Liver (tissue), 9 donors: ENCODE results near the gene LRRC7. TPM values are rescaled to one million over a fixed set of nuclear protein-coding genes. Genes with fewer than 3 reads are reported as not detected.

ENCODE experiments used
- DNase-seq: peaks from one replicate; pipeline ENCODE4 v3.0.0-alpha.2; 2017; ENCODE audit warnings: low spot score
- H3K27ac ChIP-seq, 2 donors: one replicate each; pipeline ENCODE4 v1.7.0; 2013; ENCODE audit warnings: inconsistent platforms in 2 of 2, low read length in 2 of 2, control low read depth in 1 of 2, low read depth in 1 of 2, mild to moderate bottlenecking in 1 of 2
- H3K27me3 ChIP-seq, 4 donors: one replicate each; pipeline versions ENCODE4 v1.6.1 to v1.7.0; 2013; ENCODE audit warnings: low read length in 3 of 4, inconsistent platforms in 1 of 4, mild to moderate bottlenecking in 1 of 4, moderate library complexity in 1 of 4; ENCODE audit not compliant: control insufficient read depth in 4 of 4, insufficient read depth in 4 of 4
- H3K36me3 ChIP-seq, 4 donors: one replicate each; pipeline versions ENCODE4 v1.6.1 to v1.7.0; 2013; ENCODE audit warnings: low read length in 3 of 4, mild to moderate bottlenecking in 3 of 4, low read depth in 1 of 4, moderate library complexity in 1 of 4; ENCODE audit not compliant: control insufficient read depth in 4 of 4, insufficient read depth in 3 of 4
- H3K4me1 ChIP-seq, 4 donors: one replicate each; pipeline versions ENCODE4 v1.6.1 to v1.7.0; 2013; ENCODE audit warnings: low read length in 3 of 4, mild to moderate bottlenecking in 3 of 4, moderate library complexity in 1 of 4; ENCODE audit not compliant: control insufficient read depth in 4 of 4, insufficient read depth in 4 of 4
- H3K4me3 ChIP-seq, 3 donors: one replicate each; pipeline versions ENCODE4 v1.6.1 to v1.7.0; 2013; ENCODE audit warnings: low read length in 3 of 3, control low read depth in 1 of 3, low read depth in 1 of 3, mild to moderate bottlenecking in 1 of 3
- H3K9ac ChIP-seq, 2 donors: one replicate each; pipeline ENCODE4 v1.7.0; 2013; ENCODE audit warnings: low read length in 2 of 2, mild to moderate bottlenecking in 2 of 2, moderate library complexity in 2 of 2, control low read depth in 1 of 2, low read depth in 1 of 2
- H3K9me3 ChIP-seq, 4 donors: one replicate each; pipeline versions ENCODE4 v1.6.1 to v1.7.0; 2013; ENCODE audit warnings: low read length in 3 of 4; ENCODE audit not compliant: control insufficient read depth in 4 of 4
- ATF3 ChIP-seq: IDR thresholded peaks from 2 replicates; pipeline ENCODE4 v1.6.1; 2016; ENCODE audit warnings: antibody characterized with exemption
- CTCF ChIP-seq: fragments of 150-350 bp; IDR thresholded peaks from 2 replicates; pipeline ENCODE4 v1.5.1; 2017; ENCODE audit warnings: improper control_type of control experiment, low read depth, low read length; ENCODE audit not compliant: missing input control
- EGR1 ChIP-seq, 2 donors: IDR thresholded peaks; 2 replicates each; pipeline ENCODE4 v1.6.1; 2016 to 2018; ENCODE audit warnings: antibody characterized with exemption in 2 of 2, low read depth in 2 of 2
- FOXA1 ChIP-seq: IDR thresholded peaks from 2 replicates; pipeline ENCODE4 v1.6.1; 2016; ENCODE audit warnings: antibody characterized with exemption
- FOXA2 ChIP-seq: IDR thresholded peaks from 2 replicates; pipeline ENCODE4 v1.6.1; 2016; ENCODE audit warnings: antibody characterized with exemption
- GABPA ChIP-seq, 2 donors: IDR thresholded peaks in 1 of 2; conservative IDR thresholded peaks in 1 of 2; 2 replicates each; pipeline ENCODE4 v1.6.1; 2016; ENCODE audit warnings: antibody characterized with exemption in 2 of 2, mild to moderate bottlenecking in 1 of 2, moderate library complexity in 1 of 2
- HNF4G ChIP-seq: IDR thresholded peaks from 2 replicates; pipeline ENCODE4 v1.6.1; 2016; ENCODE audit warnings: antibody characterized with exemption
- JUND ChIP-seq, 2 donors: IDR thresholded peaks; 2 replicates each; pipeline ENCODE4 v1.6.1; 2016; ENCODE audit warnings: antibody characterized with exemption in 2 of 2
- NR2F2 ChIP-seq: IDR thresholded peaks from 2 replicates; pipeline ENCODE4 v1.6.1; 2016; ENCODE audit warnings: antibody characterized with exemption
- RAD21 ChIP-seq, 2 donors: IDR thresholded peaks; 2 replicates each; pipeline ENCODE4 v1.6.1; 2016; ENCODE audit warnings: antibody characterized with exemption in 2 of 2, mild to moderate bottlenecking in 2 of 2
- REST ChIP-seq: IDR thresholded peaks from 2 replicates; pipeline ENCODE4 v1.6.1; 2016; ENCODE audit warnings: antibody characterized with exemption, mild to moderate bottlenecking
- RXRA ChIP-seq, 2 donors: IDR thresholded peaks; 2 replicates each; pipeline ENCODE4 v1.6.1; 2017 to 2018; ENCODE audit warnings: antibody characterized with exemption in 2 of 2, mild to moderate bottlenecking in 1 of 2
- SP1 ChIP-seq: IDR thresholded peaks from 2 replicates; pipeline ENCODE4 v1.6.1; 2018; ENCODE audit warnings: antibody characterized with exemption, mild to moderate bottlenecking
- TAF1 ChIP-seq: conservative IDR thresholded peaks from 2 replicates; pipeline ENCODE4 v1.6.1; 2016; ENCODE audit warnings: antibody characterized with exemption, mild to moderate bottlenecking
- YY1 ChIP-seq: IDR thresholded peaks from 2 replicates; pipeline ENCODE4 v1.6.1; 2016; ENCODE audit warnings: antibody characterized with exemption, mild to moderate bottlenecking
- WGBS: extraction: QIAGEN DNeasy Blood & Tissue Kit; methylation state at CpG from one replicate; pipeline ENCODE4 v1.1.7; 2013; 5-methylcytosine and 5-hydroxymethylcytosine counted together
- polyA plus RNA-seq, 2 donors: library from polyadenylated mRNA; stranded (reverse) in 1 of 2; unstranded in 1 of 2; fragments of 200-250 nt in 1 of 2; fragments of >200 nt in 1 of 2; fragmentation: Nextera tagmentation in 1 of 2; extraction: Ambion mirVana in 1 of 2; gene quantifications; one replicate each; pipeline versions ENCODE4 v1.2.1 to v1.2.3, GENCODE V29; 2013 to 2015
- total RNA-seq, 2 donors: library from RNA; depleted of rRNA; stranded (reverse); fragments of >200 nt; gene quantifications; one replicate each; pipeline ENCODE4 v1.2.3, GENCODE V29; 2014
- TF ChIP-seq, protein P1 (sequence below): IDR thresholded peaks from 2 replicates; pipeline ENCODE4 v1.6.1; 2016; ENCODE audit warnings: antibody characterized with exemption
- donor health status: healthy.
- donor health status: healthy.
- donor health status: healthy.
- donor health status: healthy.
- donor health status: healthy.

The LRRC7 gene
- total and polyA plus RNA-seq, 4 donors = 0.08 to 1.1 (median 0.67) TPM

DNA sequence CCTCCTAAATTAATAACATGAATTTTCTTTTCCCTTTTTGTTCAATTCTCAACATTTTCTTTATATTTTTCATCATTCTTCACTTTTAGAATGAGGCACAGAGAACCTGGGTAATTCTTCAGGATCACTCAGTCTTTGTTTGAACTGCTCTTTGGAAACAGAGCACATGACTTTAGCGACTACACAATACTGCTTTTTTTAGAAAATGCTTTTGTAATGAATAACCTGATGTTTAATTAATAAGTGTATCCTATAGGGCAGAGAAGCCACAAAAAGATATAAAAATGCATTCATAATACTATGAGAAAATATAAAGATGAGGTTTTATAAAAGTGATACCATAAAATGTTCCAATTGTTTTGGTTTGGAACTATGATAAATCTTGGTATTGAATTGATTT, 77.8 kb downstream of the LRRC7 start (continued):
- TF ChIP-seq ATF3 (no peak), FOXA2 (no peak), RAD21 (IDR thresholded peaks at IDR 0.05) (no peak), RXRA (IDR thresholded peaks at IDR 0.05) (no peak), YY1 (no peak), GABPA (IDR thresholded peaks at IDR 0.05 in 1 of 2, conservative IDR thresholded peaks at IDR 0.05 in 1 of 2) (no peak)
- TF ChIP-seq, protein P1, sequence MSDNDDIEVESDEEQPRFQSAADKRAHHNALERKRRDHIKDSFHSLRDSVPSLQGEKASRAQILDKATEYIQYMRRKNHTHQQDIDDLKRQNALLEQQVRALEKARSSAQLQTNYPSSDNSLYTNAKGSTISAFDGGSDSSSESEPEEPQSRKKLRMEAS = no peak

GRCh38 chr1:69648486-69648885, 80.8 kb downstream of the LRRC7 start:
- Histone ChIP-seq H3K27me3 (no peaks in the 10 kb centered on the region), H3K36me3 (no peaks in the 10 kb centered on the region), H3K4me3 (no peak overlapping the region), H3K9me3 (no peaks in the 10 kb centered on the region), H3K4me1 (no peaks in the 10 kb centered on the region), H3K27ac (no peak overlapping the region), H3K9ac (no peak overlapping the region)
- DNase-seq = no peak
- no peak for TF ChIP-seq EGR1 (IDR thresholded peaks at IDR 0.05; ENCODE audit: low read depth in 2 of 2)
- no peak for TF ChIP-seq SP1
- TF ChIP-seq REST = no peak
- TF ChIP-seq CTCF = no peak

- WGBS = 76% methylated on average over 5 of the region's 5 CpGs
- H3K9ac ChIP-seq = no peak overlapping the region
- H3K27me3 ChIP-seq = no peaks in the 10 kb centered on the region
- H3K9me3 ChIP-seq = no peaks in the 10 kb centered on the region
- no peaks in the 10 kb centered on the region for H3K36me3 ChIP-seq
- H3K4me1 ChIP-seq = no peaks in the 10 kb centered on the region
- DNase-seq = no peak
- no peak overlapping the region for H3K4me3 ChIP-seq
- H3K27ac ChIP-seq = no peak overlapping the region
- no peak for TF ChIP-seq FOXA1
- no peak for TF ChIP-seq NR2F2
- TF ChIP-seq REST = no peak
- no peak for TF ChIP-seq TAF1
- TF ChIP-seq HNF4G = no peak
- TF ChIP-seq, protein P1 = no peak
- TF ChIP-seq ATF3 = no peak
- TF ChIP-seq CTCF = no peak
- no peak for TF ChIP-seq RXRA (IDR thresholded peaks at IDR 0.05)
- TF ChIP-seq JUND (IDR thresholded peaks at IDR 0.05) = no peak
- no peak for TF ChIP-seq EGR1 (IDR thresholded peaks at IDR 0.05; ENCODE audit: low read depth in 2 of 2)
- no peak for TF ChIP-seq FOXA2
Observed at GRCh38 chr1:69649383-69649990, 81.8 kb downstream of the LRRC7 start.
